ENCODE results near the gene SPOCK2.

Gene SPOCK2

GRCh38 chr10:72122221-72122620, 33.9 kb upstream of the SPOCK2 start:
- in situ Hi-C loops (cut with MboI; ENCODE audit: low pct_unique_long_range_greater_than_20kb, low sequenced_read_pairs, unreplicated experiment): no loop called here
- no peak for DNase-seq (ENCODE audit: low spot score)
- no peak for TF ChIP-seq CTCF (IDR thresholded peaks at IDR 0.05; ENCODE audit: extremely low read depth, insufficient read depth, missing control alignments)

GRCh38 chr10:72121389-72121788, 33.0 kb upstream of the SPOCK2 start:
- in situ Hi-C loops (cut with MboI; ENCODE audit: low pct_unique_long_range_greater_than_20kb, low sequenced_read_pairs, unreplicated experiment): no loop called here
- TF ChIP-seq CTCF (IDR thresholded peaks at IDR 0.05; ENCODE audit: extremely low read depth, insufficient read depth, missing control alignments): no peak
- DNase-seq (ENCODE audit: low spot score): no peak

GRCh38 chr10:72116372-72116771, 28.0 kb upstream of the SPOCK2 start:
- DNase-seq (ENCODE audit: low spot score): no peak
- in situ Hi-C loops (cut with MboI; ENCODE audit: low pct_unique_long_range_greater_than_20kb, low sequenced_read_pairs, unreplicated experiment): no loop called here
- TF ChIP-seq CTCF (IDR thresholded peaks at IDR 0.05; ENCODE audit: extremely low read depth, insufficient read depth, missing control alignments): no peak

GRCh38 chr10:72114706-72115450, 26.5 kb upstream of the SPOCK2 start:
- in situ Hi-C loops (cut with MboI; ENCODE audit: low pct_unique_long_range_greater_than_20kb, low sequenced_read_pairs, unreplicated experiment): no loop called here
- TF ChIP-seq CTCF (IDR thresholded peaks at IDR 0.05; ENCODE audit: extremely low read depth, insufficient read depth, missing control alignments): no peak
- DNase-seq (ENCODE audit: low spot score): no peak

- no peak for TF ChIP-seq CTCF (IDR thresholded peaks at IDR 0.05; ENCODE audit: extremely low read depth, insufficient read depth, missing control alignments)
- in situ Hi-C loops (cut with MboI; ENCODE audit: low pct_unique_long_range_greater_than_20kb, low sequenced_read_pairs, unreplicated experiment): no loop called here
- no peak for DNase-seq (ENCODE audit: low spot score)
These were observed 22.5 kb upstream of the SPOCK2 start for GRCh38 chr10:72110673-72111401.

DNA sequence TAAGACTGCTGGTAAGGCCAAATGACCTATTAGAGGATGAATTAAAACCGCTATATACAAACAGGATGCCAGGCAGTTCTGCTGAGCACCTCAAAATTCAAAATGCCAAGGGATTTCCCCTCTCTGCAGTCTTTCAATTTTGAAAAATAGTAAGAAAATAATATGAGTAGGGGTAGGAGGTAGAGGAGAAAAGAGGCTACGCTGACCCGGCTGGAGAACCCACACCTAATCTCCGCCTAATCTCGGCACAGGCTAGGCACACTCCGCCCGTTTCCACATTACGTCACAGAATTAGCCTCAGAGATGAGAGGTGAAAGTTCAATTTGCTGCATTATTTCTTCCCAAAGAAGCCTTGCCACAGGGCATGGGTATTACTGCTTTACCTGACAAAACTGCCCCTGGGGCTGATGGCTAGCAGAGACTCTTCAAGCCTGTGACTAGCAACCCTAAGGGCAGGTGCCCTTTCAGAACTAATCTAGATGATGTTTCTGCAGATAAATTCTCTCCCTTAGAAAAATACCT, 21.3 kb upstream of the SPOCK2 start:
- no peak for DNase-seq (ENCODE audit: low spot score)
- in situ Hi-C loops (cut with MboI; ENCODE audit: low pct_unique_long_range_greater_than_20kb, low sequenced_read_pairs, unreplicated experiment): no loop called here

More for the DNA sequence above, 21.3 kb upstream of the SPOCK2 start:
- no peak for TF ChIP-seq CTCF (IDR thresholded peaks at IDR 0.05; ENCODE audit: extremely low read depth, insufficient read depth, missing control alignments)

All from GM13977 (cell line).